Measurements from ENCODE around the gene CREG2.
A peak's percentile ranks its signal among the peaks of the same experiment; 100 is the strongest.

Gene CREG2

GRCh38 chr2:101408925-101409324, 21.6 kb upstream of the CREG2 start:
- DNase-seq = no peak

DNA sequence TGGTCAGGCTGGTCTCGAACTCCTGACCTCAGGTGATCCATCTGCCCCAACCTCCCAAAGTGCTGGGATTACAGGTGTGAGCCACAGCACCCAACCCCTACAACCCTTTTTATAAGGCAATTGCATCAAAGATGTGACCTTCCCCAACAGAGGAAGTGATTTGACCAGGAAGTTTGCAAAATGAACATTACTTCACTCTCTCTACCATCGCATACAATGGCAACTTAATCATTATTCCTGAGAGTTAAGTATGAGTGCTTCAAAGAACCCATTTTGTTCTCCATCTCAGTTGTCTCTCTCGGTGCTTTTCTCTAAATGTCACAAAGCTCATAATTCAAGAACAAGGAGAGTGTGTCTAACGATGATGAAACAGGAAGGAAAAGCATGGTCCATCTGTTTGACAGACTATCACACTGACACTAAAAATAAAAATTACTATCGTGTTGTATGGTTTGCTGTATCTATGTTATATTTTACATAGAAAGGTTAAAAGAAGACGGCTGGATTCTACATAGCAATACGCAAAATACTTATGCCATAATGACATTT, 18.1 kb upstream of the CREG2 start:
- peak; percentile 54 for DNase-seq

- no peak for DNase-seq
Observed at GRCh38 chr2:101403745-101404144, 16.4 kb upstream of the CREG2 start.

DNA sequence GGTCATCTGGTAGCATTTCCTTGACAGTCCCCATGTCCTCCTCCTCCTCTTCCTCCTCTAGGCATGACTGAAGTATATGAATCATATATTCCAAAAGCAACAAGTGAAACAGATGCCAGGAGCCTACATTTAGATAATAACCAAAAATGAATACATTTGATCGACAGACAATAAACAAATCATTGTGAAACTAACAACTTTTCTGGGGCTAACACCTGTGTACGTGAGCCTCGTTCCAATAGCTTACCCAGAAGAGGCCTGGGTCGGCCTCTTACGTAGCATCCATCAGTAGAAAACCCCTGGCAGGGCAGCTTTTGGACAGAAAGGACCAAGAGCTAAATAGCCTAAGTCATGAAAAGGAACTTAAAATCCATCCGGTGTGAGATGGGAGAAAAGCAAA, 15.3 kb upstream of the CREG2 start:
- DNase-seq = no peak

GRCh38 chr2:101401906-101402305, 14.6 kb upstream of the CREG2 start:
- DNase-seq = no peak

DNA sequence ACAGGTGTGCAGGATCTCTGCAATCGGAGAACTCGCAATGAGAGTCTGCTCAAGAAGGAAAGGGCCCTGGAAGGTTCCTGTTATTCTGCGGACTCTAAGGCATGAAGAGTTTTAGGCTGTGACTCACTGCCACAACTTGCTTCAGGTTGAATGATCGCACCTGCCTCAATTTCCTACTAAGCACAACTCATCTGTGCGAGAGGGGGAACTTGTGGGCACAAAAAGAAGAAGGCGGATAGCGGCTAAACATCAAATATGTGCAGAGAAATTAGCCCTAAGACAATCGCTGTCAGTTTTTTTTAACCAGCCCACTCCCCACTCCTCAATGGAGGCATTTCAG, 14.0 kb upstream of the CREG2 start:
- peak; percentile 36 for DNase-seq

DNA sequence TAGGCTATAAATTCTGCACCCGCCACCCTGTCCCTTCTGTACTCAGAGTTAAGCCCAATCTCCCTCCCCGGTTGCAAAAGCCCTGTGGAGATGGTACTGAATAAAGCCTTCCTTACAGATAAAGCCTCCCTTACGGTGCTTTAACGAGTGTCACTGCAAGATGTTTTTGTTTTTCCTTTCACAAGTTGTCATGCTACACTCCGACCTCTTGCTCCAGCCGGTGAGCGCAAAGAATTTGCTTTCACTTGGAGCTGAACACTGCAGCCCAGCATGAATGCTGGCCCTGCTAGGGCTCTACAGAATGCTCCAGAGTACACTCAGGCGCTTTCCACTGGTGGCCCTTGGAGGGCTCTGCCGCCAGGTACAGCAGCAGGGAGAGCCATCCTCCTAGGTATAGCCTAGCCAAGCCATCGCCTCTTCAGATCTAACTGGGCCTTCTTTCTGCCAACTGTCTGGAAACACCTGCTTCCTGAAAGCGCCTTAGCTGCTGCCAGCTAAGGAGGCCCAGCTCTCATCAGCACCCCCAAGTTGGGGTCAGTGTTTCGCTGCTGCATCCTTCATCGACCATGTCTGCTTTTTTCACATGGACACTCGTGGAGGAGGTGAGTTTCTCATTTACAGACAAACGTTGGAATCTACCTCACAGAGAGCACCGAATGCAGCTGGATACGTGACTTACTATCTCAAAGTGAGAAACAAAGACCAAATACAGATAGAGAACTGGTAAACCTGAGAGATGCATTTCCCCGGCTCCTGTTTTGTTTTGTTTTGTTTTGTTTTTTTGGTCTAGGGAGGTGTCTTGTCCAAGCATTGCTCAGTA, 13.4 kb upstream of the CREG2 start:
- DNase-seq = peak; percentile 53

GRCh38 chr2:101400048-101400447, 12.7 kb upstream of the CREG2 start:
- DNase-seq = peak; percentile 51

DNA sequence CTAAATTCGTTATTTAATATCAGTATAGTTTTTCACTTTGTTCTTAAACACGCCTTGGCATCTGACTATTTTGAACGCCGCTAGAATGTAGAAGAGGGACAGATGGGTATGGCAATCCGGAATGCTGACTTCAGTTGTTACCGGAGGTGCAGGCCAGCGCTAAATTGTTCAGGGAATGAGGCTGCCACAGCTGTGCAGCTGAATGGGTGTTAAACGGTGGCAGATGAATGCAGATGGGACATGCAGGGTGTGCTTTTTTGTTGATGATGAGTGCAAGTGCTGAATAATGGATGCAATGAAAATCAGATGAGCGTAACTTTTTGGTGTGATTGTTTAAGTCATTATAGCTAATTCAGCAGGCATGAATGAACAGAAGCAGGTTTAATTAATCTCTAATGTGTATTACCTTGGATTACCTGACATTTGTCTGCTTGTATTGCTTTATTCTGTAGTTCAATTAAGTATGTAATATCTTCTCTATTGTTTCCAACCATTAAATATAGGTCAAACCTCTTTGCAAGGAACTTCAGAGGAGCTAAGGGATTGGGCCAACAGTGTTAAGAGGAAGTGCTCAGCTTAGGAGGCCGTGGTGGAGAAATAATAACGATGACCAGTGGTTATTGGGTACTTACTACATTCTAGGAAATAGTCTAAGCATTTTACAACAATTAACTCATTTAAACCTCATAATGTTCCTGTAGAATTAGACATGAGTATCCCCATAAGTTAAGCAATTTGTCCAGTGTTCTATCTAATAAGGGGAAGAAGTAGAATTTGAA, 11.9 kb upstream of the CREG2 start:
- no peak for DNase-seq

- DNase-seq = no peak
Observed at GRCh38 chr2:101398116-101398821, 11.0 kb upstream of the CREG2 start.

DNA sequence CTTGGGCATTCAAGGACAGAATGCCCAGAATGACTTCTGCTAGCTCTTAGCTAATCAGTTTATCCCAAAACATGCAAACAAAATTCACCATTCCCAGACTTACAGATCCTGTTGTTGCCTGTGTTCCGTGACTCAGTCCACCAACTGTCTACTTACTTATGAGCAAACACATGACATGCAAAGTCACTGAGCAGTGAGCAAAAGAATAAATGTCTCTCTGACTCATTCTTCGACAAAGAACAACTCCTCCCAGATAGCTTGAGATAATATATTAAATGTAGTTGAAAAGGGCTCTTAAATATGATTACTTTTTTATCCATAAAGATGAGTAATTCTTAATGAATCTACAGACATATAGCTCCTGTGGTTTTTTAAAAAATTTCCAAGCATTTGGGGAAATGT, 9.0 kb upstream of the CREG2 start:
- no peak for DNase-seq

- DNase-seq = no peak
Observed at GRCh38 chr2:101395545-101396315, 8.4 kb upstream of the CREG2 start.

DNA sequence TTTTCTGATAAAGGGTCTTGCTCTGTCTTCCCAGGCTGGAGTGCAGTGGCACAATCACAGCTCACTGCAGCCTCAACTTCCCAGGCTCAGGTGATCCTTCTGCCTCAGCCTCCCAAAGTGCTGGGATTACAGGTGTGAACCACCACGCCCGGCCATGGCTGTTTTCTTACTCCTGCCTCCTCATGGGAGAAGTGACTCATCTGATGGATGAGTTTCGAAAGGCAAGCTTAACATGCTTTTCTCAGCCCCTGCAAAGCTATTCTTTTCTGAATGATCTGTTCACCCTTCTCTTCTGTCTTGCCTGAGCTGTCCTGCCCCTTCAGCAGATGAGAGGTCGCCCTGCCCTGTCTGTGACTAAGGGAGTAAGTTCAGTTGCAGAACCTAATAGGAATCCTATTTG, 929 bp upstream of the CREG2 start:
- DNase-seq = no peak

DNA sequence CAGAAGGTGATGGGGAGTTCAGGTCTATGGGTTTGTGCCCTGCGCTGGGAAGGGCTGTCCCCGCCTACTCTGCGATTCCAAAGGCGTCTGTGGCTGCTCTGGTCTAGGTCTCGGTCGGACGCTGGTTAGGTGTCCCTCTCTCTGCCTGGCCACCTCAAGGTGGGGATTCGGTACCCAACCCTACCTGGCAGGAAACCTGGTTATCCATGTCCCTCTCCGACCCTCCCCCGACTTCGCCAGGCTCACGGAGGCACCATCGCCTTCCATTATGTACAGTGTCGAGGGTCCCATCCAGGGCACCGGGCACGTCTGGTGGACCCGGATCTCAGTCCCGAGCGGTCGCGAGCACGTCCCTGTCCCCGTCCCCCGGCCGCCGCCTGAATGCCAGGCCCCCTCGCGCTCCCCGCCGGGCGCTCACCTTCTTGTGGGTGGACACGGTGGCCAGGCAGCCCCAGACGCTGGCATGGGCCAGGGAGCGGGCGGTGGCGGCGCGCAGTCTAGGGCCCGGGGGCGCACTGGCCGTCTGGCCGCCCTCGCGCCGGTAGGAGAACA, 628 bp downstream of the CREG2 start:
- no peak for DNase-seq

DNA sequence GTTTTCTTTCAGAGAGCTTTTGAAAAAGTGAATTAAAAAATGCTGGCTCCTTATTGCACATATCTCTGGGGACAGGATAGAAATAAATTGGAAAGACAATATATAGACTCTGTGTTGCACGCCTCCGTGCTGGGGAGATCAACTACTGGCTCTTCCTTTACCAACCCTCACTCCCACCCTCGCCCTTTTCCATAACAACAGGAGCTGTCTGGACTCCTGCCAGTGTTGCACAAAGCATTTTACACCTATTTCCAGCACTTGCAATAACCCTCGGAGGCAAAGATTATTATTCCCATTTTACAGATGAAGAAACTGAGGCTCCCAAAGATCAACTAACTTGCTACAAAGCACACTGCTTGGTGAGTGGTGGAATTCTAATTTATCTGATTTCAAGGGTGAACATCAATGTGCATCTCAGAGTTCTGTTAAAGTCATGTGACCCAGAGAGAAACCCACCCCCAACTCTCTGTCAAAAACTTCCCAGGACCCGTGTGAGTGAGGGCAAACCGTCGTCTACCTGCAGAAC, 4.2 kb downstream of the CREG2 start:
- no peak for DNase-seq

GRCh38 chr2:101382442-101382841, 4.9 kb downstream of the CREG2 start:
- DNase-seq = no peak

DNA sequence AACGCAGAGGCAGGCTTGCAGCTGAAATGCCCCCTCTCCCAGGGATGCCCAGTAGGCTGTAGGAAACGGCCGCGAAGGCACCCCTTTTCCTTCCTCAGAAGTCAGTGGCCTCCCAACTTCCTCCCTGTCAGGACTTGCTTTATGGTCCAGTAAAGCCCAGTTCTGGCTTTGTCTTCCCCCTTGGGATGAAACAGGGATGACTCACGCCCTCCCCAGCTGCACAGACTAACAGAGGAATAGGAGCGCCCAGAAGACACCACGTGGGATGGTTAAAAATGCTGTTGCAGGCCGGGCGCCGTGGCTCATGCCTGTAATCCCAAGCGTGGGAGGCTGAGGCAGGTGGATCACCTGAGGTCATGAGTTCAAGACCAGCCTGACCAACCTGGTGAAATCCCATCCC, 6.9 kb downstream of the CREG2 start:
- DNase-seq = no peak

- no peak for DNase-seq
Observed at GRCh38 chr2:101379091-101379490, 8.2 kb downstream of the CREG2 start.

- DNase-seq = peak; percentile 54
Observed at GRCh38 chr2:101375653-101376052, 11.7 kb downstream of the CREG2 start.

GRCh38 chr2:101374821-101375561, 12.3 kb downstream of the CREG2 start:
- peak; percentile 27 for DNase-seq

DNA sequence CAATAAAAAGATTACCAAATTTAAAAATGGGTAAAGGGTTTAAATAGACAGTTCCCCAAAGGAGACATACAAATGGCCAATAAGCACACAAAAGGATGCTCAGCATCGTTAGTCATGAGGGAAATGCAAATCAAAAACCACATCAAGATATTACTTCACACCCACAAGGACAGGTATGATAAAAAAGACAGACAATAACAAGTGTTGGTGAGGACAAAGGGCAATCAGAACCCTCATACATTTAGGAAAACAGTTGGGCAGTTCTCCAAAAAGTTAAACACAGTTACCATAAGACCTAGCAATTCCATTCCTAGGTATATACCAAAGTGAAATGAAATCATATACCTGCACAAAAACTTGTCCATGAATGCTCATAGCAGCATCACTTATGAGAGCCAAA, 14.5 kb downstream of the CREG2 start:
- DNase-seq = no peak
